Neutrophil (primary cell): ENCODE measurements around the gene FILIP1.

Source experiments
- H3K27ac ChIP-seq: fragments of 200-600 bp; sonication (generic); 2 replicates; pipeline ENCODE4 v1.5.1; 2016; ENCODE audit warnings: mild to moderate bottlenecking, moderate library complexity
- H3K27me3 ChIP-seq: fragments of 200-600 bp; sonication (generic); 2 replicates; pipeline ENCODE4 v1.6.0; 2016; ENCODE audit warnings: mild to moderate bottlenecking
- H3K36me3 ChIP-seq: fragments of 200-600 bp; sonication (generic); 2 replicates; pipeline ENCODE4 v1.5.1; 2017
- H3K4me1 ChIP-seq, 2 experiments: fragments of 200-600 bp in 1 of 2; sonication (generic) in 1 of 2; 1 replicate in 1 of 2; 2 replicates in 1 of 2; pipeline versions ENCODE4 v1.5.1 to v1.6.1; 2013 to 2016; ENCODE audit warnings: low read depth in 1 of 2, low read length in 1 of 2, mild to moderate bottlenecking in 1 of 2, moderate library complexity in 1 of 2; ENCODE audit not compliant: control insufficient read depth in 1 of 2, insufficient read depth in 1 of 2
- H3K4me3 ChIP-seq, 2 experiments: fragments of 200-600 bp in 1 of 2; sonication (generic) in 1 of 2; 1 replicate in 1 of 2; 2 replicates in 1 of 2; pipeline ENCODE4 v1.5.1; 2013 to 2016; ENCODE audit warnings: low read depth in 1 of 2, low read length in 1 of 2, mild to moderate bottlenecking in 1 of 2, moderate library complexity in 1 of 2
- H3K9me3 ChIP-seq: fragments of 200-600 bp; sonication (generic); 2 replicates; pipeline ENCODE4 v1.5.1; 2016
- TF ChIP-seq, protein P1 (sequence below): fragments of 200-600 bp; sonication (generic); IDR thresholded peaks from 2 replicates; pipeline ENCODE4 v1.5.1; 2016; ENCODE audit warnings: antibody characterized with exemption

Gene FILIP1

GRCh38 chr6:75481394-75481793 is 12.2 kb downstream of the FILIP1 start:
- TF ChIP-seq, protein P1, sequence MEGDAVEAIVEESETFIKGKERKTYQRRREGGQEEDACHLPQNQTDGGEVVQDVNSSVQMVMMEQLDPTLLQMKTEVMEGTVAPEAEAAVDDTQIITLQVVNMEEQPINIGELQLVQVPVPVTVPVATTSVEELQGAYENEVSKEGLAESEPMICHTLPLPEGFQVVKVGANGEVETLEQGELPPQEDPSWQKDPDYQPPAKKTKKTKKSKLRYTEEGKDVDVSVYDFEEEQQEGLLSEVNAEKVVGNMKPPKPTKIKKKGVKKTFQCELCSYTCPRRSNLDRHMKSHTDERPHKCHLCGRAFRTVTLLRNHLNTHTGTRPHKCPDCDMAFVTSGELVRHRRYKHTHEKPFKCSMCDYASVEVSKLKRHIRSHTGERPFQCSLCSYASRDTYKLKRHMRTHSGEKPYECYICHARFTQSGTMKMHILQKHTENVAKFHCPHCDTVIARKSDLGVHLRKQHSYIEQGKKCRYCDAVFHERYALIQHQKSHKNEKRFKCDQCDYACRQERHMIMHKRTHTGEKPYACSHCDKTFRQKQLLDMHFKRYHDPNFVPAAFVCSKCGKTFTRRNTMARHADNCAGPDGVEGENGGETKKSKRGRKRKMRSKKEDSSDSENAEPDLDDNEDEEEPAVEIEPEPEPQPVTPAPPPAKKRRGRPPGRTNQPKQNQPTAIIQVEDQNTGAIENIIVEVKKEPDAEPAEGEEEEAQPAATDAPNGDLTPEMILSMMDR, result no peak
- H3K4me3 ChIP-seq, result no peak overlapping the region

GRCh38 chr6:75480425-75480824 is 13.2 kb downstream of the FILIP1 start:
- Histone ChIP-seq H3K4me1 (no peaks in the 10 kb centered on the region), H3K36me3 (no peaks in the 10 kb centered on the region), H3K4me3 (no peak overlapping the region), H3K27me3 (no peaks in the 10 kb centered on the region), H3K27ac (no peak overlapping the region), H3K9me3 (no peaks in the 10 kb centered on the region)
- TF ChIP-seq, protein P1, result no peak

More at GRCh38 chr6:75481394-75481793, 12.2 kb downstream of the FILIP1 start:
- Histone ChIP-seq H3K4me1 (no peaks in the 10 kb centered on the region), H3K27ac (no peak overlapping the region), H3K9me3 (no peaks in the 10 kb centered on the region), H3K27me3 (no peaks in the 10 kb centered on the region), H3K36me3 (no peaks in the 10 kb centered on the region)

- Histone ChIP-seq H3K9me3 (no peaks in the 10 kb centered on the region), H3K4me3 (no peak overlapping the region), H3K36me3 (no peaks in the 10 kb centered on the region), H3K4me1 (no peaks in the 10 kb centered on the region), H3K27me3 (no peaks in the 10 kb centered on the region), H3K27ac (no peak overlapping the region)
- TF ChIP-seq, protein P1, result no peak
Observed at GRCh38 chr6:75479712-75480111, 13.9 kb downstream of the FILIP1 start.

GRCh38 chr6:75478929-75479328 is 14.7 kb downstream of the FILIP1 start:
- no peaks in the 10 kb centered on the region for H3K4me1 ChIP-seq
- no peaks in the 10 kb centered on the region for H3K9me3 ChIP-seq
- H3K4me3 ChIP-seq, result no peak overlapping the region
- H3K27me3 ChIP-seq, result no peaks in the 10 kb centered on the region
- H3K27ac ChIP-seq, result no peak overlapping the region
- no peaks in the 10 kb centered on the region for H3K36me3 ChIP-seq
- TF ChIP-seq, protein P1, result no peak

- Histone ChIP-seq H3K9me3 (no peaks in the 10 kb centered on the region), H3K4me1 (no peaks in the 10 kb centered on the region), H3K4me3 (no peak overlapping the region), H3K27ac (no peak overlapping the region), H3K36me3 (no peaks in the 10 kb centered on the region), H3K27me3 (no peaks in the 10 kb centered on the region)
- TF ChIP-seq, protein P1, result no peak
Observed at GRCh38 chr6:75472885-75473284, 20.7 kb downstream of the FILIP1 start.

DNA sequence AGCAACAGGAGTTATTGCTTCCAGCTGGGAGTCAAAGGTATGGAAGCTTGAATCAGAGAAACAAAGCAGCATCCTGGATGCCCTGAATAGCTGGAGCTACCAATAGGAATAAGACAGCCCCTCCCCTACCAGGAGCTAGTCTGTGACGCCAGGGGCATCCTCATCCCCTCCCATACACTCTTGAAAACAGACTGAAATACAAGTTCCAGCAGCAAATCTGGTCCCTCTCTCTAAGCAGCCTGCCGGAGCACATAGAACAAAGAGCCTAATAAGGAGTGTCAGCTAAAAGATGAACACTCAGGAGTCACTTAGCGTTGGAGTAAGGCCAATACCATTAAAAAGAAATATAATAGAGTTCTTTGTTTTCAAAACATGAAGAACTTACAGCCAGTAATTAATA is 25.6 kb downstream of the FILIP1 start:
- Histone ChIP-seq H3K27ac (no peak overlapping the region), H3K4me3 (no peak overlapping the region), H3K9me3 (no peaks in the 10 kb centered on the region), H3K27me3 (no peaks in the 10 kb centered on the region), H3K4me1 (no peaks in the 10 kb centered on the region), H3K36me3 (no peaks in the 10 kb centered on the region)
- TF ChIP-seq, protein P1, result no peak
